Lung microvascular endothelial cell (primary cell): Measurements from ENCODE around the gene E2F6. TPM values are rescaled to one million over a fixed set of nuclear protein-coding genes. Genes with fewer than 3 reads are reported as not detected.
"Not testable (repeated sequence)": the region's sequence is repeated elsewhere in the genome, so short reads cannot be mapped to it uniquely, and the experiment has no call there.

ENCODE experiments used
- DNase-seq, 2 donors: peaks; one replicate each; pipeline versions ENCODE4 v3.0.0 to v3.0.0-alpha.2; 2010; ENCODE audit warnings: low read depth in 2 of 2
- total RNA-seq: library from RNA; depleted of rRNA; stranded (reverse); fragments of >200 nt; gene quantifications from 2 replicates; pipeline ENCODE4 v1.2.1, GENCODE V29; 2014

E2F6 gene
- total RNA-seq, 1 donor from 2014 or later: 10.9 TPM

GRCh38 chr2:11414372-11415124 lies 51.4 kb downstream of the E2F6 start:
- DNase-seq: no peak

- DNase-seq: no peak
Observed at GRCh38 chr2:11412449-11412810, 53.5 kb downstream of the E2F6 start.

GRCh38 chr2:11411768-11412448 lies 54.1 kb downstream of the E2F6 start:
- peak; percentile 70 to 74 for DNase-seq

GRCh38 chr2:11411244-11411643 lies 54.7 kb downstream of the E2F6 start:
- no peak for DNase-seq

GRCh38 chr2:11410101-11410500 lies 55.9 kb downstream of the E2F6 start:
- DNase-seq: peak in 1 of 2 donors; percentile 82

- DNase-seq: no peak
Observed at GRCh38 chr2:11409572-11409959, 56.4 kb downstream of the E2F6 start.

GRCh38 chr2:11408959-11409571 lies 56.9 kb downstream of the E2F6 start:
- no peak for DNase-seq

GRCh38 chr2:11407413-11407812 lies 58.5 kb downstream of the E2F6 start:
- DNase-seq: no peak

GRCh38 chr2:11406958-11407381 lies 59.0 kb downstream of the E2F6 start:
- DNase-seq: no peak

GRCh38 chr2:11406267-11406957 lies 59.5 kb downstream of the E2F6 start:
- peak in 1 of 2 donors; percentile 91 for DNase-seq

GRCh38 chr2:11405599-11406266 lies 60.2 kb downstream of the E2F6 start:
- DNase-seq: peak in 1 of 2 donors; percentile 26

GRCh38 chr2:11405074-11405406 lies 60.9 kb downstream of the E2F6 start:
- not testable (repeated sequence) for DNase-seq

GRCh38 chr2:11404376-11405073 lies 61.4 kb downstream of the E2F6 start:
- DNase-seq: peak; percentile 32 to 50

GRCh38 chr2:11402436-11402835 lies 63.5 kb downstream of the E2F6 start:
- DNase-seq: no peak

GRCh38 chr2:11399438-11399762 lies 66.6 kb downstream of the E2F6 start:
- no peak for DNase-seq

GRCh38 chr2:11398750-11399437 lies 67.1 kb downstream of the E2F6 start:
- no peak for DNase-seq

- no peak for DNase-seq
Observed at GRCh38 chr2:11397513-11397912, 68.4 kb downstream of the E2F6 start.

GRCh38 chr2:11396467-11397445 lies 69.2 kb downstream of the E2F6 start:
- peak in 1 of 2 donors; percentile 46 for DNase-seq

- no peak for DNase-seq
Observed at GRCh38 chr2:11396021-11396420, 69.9 kb downstream of the E2F6 start.
